Stimulated activated CD4-positive, alpha-beta T cell treated with anti-CD3 and anti-CD28 coated beads, Interleukin-12 subunit alpha, Interleukin-12 subunit beta, amount 100 ng/mL, for 4 hours (primary cell): ENCODE data around the gene NXPH2.

Experiments
- DNase-seq: peaks from one replicate; pipeline ENCODE4 v3.0.0-alpha.2; 2020

The NXPH2 gene

GRCh38 chr2:138779781-138780445, at the start of gene NXPH2:
Gene NXPH2, minus strand, starts transcription at chr2:138780390. Its CDS starts 149 bp downstream, at chr2:138780241.
- DNase-seq = no peak

DNA sequence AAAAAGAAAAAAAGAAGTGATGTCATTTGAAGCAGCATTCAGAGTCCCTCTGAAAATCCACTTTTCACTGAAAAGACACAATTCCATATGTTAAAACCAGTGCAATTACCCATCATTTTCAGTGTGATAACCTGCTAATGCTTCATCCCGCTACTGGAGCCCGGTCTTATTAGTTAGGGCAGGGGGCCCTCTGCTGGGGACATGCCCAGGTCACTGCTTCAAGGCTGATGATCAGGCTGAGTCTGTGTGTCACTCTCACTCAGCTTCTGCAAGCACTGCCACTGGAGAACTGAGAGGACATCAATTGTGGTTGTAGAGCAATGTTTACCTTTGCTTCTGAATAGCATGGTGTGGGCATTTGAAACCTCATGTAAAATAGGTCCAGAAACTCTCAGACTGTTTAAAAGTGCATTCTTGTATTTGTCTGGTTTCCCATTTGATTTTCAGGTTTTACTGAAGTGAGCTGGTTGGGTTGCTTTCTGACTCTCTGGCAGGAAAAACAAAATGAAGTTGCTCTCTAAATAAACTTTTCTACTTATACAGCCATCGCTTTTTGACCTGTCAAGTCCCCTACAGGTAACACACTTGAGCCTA, 49.2 kb upstream of the NXPH2 start:
- DNase-seq = peak; percentile 15

DNA sequence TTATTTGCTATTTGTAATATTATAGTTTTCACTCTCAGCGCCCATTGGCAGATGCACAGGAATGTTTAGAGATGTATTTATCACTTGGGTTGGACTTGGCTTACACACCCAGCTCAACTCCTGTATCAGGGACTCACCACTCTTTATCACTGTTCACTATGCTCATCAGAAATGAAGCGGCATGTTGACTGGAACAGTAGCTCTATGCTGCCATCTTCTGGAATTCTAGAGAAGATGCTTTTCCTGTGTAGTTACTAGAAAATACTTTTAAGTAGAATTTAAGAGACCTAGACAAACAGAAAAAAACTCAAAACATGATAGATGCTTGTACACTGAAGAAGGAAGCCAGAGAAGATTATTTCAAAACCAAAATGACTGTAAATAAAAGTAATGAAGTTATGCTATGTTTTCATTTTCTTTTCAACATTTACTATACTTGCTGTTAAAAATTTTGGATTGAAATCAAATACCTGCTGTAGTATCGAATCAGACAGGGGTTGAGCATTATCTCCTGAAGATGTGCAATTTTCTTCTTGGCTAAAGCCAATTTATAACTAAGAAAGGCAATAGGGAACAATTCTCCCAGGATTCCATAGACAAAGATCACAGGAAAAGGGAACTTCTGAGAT, 47.4 kb upstream of the NXPH2 start:
- DNase-seq = no peak

DNA sequence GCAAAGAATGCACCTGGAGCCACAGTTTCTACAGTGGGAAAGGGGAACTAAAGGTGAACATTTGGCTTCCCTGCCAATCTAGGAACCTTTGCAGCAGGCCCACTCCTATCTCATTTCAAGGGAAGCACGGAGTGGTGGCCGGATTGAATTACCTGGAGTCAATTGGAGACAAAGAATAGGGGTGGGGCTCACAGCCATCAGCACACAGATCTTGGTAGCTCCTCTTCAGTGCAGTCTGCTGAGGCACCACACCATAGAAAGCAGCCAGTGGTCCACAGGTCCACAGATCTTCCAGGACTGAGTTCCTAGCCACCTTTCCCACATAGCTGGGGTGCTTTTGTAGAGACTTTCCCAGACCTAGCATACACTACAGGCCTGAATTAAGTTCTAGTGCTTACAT, 43.5 kb upstream of the NXPH2 start:
- DNase-seq = no peak

DNA sequence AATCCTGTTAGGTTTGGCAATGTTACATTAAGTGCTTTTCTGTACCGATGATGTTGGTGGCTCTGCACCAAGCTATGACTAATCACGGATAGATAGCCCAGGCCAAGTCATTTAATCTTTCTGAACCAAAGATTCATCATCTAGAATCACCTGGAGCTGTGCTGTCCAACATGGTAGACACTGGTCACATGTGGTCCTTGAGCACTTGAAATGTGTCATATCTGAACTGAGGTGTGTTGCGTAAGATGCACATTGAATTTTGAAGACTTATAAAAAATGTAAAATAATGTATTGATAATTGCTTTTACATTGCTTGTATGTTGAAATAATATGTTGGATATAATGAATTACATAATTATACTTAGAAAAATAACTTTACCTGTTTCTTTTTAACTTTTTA, 39.8 kb upstream of the NXPH2 start:
- no peak for DNase-seq

DNA sequence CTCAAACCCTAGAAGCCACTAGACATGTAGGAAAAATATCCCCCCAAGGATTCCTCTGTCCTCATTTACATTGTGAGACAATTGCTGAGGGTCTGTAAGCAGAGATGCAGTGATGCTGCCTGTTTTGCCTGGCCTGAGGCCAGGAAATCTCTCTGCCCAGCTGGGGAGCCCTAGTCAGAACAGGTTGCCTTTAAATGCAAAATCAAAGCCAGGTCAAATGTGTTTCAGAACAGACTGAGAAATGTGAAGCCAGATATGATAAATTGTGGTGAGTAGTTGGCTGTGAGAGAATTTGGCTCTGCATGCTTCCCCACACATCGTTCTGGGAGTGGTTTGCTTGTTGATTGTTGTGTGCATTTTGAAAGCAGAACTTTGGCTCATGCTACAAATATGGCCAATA, 38.4 kb upstream of the NXPH2 start:
- no peak for DNase-seq

GRCh38 chr2:138814123-138814898, 34.1 kb upstream of the NXPH2 start:
- no peak for DNase-seq

- no peak for DNase-seq
These were observed 31.2 kb upstream of the NXPH2 start for GRCh38 chr2:138811431-138811830.

DNA sequence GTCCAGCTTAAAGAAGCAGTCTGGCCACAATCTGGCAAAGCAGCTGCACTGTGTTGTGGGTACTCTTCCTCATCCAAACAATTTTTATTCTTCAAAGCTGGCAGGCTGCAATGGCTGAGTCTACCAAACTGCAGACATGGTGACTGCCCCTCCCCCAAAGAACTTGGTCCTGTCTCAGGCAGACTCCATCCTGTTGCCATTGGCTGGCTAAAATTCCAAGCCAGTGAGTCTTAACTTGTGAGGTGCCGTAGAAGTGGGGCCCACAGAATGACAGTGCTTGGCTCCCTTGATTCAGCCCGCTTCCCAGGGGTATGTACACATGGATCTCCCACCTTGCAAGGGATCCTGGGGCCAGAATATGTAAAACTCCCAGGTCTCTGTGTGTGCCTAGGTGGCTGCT, 14.5 kb upstream of the NXPH2 start:
- no peak for DNase-seq

DNA sequence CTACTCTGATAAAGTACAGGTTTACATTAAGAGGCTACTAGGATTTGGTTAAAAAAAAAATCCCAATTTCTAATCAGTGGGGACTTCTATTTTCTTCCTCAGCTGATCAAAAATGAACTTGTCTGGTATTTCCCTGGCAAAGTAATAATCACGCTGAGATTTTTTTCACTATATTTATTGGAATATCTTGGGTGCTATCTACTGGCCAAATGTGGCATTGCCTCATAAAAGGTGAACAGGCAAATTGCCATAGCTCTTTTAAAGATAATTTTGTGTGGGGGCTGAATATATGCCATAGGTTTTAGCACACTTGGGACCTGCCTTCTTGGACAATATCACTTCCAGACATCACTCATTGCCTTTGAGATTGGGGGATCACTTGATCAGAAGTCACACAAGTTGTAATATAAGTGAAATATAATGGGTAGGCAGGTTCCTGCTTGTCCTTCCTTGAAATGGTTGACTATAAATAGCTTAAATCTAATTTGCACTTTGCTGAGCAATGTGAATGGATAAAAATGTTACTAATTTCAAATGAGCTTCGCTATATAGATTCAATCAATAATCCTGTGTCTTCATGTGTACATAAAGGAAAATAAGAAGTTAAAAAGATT, 7.0 kb upstream of the NXPH2 start:
- DNase-seq = no peak

- no peak for DNase-seq
These were observed 2.2 kb upstream of the NXPH2 start for GRCh38 chr2:138782383-138782782.

DNA sequence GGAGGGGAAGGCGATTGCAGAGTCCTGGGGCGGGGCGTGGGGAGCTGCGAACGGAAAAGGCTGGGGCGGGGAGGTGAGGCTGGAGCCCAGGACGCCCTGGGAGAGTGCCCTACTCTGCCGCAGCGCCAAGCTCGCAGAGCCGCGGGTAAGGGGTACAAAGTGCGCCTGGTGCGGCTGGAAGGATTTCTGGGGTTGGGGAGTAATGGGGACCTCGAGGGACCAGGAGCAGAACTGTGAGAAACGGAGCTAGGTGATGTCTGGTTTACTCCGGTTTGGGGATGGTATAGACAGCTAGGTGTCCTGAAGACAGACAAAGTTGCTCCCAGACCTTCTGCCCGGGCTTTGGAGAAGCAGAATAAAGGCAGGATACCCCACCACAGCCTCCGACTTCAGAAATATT, 718 bp upstream of the NXPH2 start:
- DNase-seq = no peak

DNA sequence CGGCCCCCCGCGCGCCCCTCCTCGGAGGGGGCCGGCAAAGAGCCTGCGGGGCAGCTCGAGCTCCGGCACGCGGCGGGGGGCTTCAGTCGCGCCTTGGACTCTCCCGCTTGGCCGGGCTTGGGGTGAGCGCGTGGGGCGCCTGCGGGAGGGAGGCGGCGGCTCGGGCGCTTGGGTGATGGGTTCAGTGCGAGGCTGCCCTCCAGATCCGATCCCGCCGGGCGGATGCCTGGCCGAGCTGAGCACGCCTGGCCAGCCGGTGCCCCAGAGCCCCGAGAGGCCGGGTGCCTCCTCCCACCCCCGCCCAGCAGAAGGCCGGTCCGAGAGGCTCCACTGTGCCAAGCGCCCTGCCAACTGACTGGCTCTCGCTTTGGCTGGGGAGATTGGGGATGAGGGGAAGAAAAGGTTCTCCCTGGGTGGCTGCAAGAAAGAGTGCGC, 273 bp upstream of the NXPH2 start:
- DNase-seq = no peak

DNA sequence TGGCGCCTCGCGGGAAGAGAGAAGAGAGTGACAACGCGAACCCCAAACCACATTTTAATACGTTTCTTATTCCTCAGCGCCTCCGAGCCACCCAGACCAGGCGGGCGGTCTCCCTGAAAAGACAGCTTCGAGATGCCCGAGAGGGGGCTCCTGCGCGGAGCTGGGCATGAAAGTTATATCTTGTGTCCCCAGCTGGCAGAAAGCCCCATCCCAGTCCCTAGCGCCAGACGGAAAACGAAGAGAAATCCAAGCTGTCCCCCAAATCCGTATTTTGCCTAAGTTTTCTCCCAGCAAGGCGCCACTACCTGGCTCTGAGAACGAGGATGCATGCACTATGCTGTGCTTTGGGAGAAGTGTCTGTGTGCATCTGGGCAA, 797 bp downstream of the NXPH2 start:
- DNase-seq = no peak

- DNase-seq = no peak
These were observed 2.2 kb downstream of the NXPH2 start for GRCh38 chr2:138777996-138778395.

DNA sequence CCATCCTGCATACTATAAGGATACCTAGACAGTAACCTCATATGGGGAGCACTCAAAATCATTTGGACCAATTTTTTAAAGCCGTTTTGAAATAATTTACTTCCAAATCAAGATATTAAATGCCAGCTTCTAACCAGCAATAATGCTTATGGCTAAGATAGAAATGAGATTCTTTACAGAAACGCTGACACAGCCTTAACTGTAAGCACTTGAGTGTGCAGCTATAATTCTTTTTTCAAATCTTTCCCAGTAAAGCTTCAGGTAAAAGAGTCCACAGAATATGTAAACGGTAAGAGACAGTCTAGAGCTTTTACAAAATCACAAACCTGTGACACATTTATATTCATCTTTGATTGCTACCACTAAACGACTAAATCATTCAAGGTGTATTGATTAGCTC, 4.5 kb downstream of the NXPH2 start:
- DNase-seq = no peak

GRCh38 chr2:138771534-138771933, 8.7 kb downstream of the NXPH2 start:
- DNase-seq = no peak

- no peak for DNase-seq
These were observed 13.1 kb downstream of the NXPH2 start for GRCh38 chr2:138767101-138767500.

- DNase-seq = no peak
These were observed 13.7 kb downstream of the NXPH2 start for GRCh38 chr2:138766464-138766863.

DNA sequence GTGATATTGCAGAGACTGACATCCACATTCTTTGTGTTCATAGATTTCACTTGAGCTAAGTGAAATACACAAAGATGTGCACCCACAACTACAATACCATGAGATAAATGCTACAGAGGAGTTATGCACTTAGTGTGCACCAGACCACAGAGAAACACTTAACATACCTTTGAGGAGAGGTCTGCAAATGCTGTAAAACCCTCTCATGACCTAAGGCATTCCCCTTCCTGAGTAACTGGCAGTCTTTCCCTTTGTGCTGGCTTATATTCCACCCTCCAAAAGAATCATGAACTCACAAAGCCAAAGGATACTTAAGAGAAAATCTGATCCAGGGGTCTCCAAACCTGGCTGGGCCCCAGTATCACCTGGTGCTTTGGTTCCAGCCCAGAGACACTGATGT, 16.2 kb downstream of the NXPH2 start:
- no peak for DNase-seq

- no peak for DNase-seq
These were observed 17.7 kb downstream of the NXPH2 start for GRCh38 chr2:138762533-138762932.

DNA sequence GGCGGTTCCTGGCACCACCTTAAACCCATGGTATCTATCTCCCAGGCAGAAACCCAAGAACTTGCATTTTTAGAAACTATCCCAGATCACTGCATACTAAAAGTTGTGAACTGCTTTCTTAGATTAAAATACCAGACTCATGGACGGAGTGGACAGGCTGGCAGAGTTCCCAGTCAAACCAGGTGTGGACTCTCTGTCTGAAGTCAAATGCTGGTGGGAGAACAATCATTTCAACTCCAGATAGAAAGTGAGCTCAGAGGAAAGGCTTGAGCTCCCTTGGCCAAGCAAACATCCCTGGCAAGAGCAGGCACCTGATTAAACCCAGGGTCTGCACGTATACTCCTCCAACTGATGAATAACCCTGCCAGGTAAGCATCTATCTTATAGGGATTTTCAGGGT, 19.5 kb downstream of the NXPH2 start:
- no peak for DNase-seq

- no peak for DNase-seq
These were observed 22.8 kb downstream of the NXPH2 start for GRCh38 chr2:138757384-138757783.
